GM23338 (cell line): Measurements from ENCODE around the gene IFNL1.

ENCODE experiments used
- CREB1 ChIP-seq: fragments of 250-450 bp; sonication (Bioruptor Pico); IDR thresholded peaks from 2 replicates; pipeline ENCODE4 v1.5.0; 2020; ENCODE audit warnings: low read depth, mild to moderate bottlenecking, moderate library complexity
- EZH2 ChIP-seq: fragments of 200-600 bp; sonication (generic); IDR thresholded peaks from one replicate; pipeline ENCODE4 v1.8.0; 2017; ENCODE audit warnings: antibody characterized with exemption, mild to moderate bottlenecking, low read depth; ENCODE audit not compliant: unreplicated experiment
- EZH2phosphoT487 ChIP-seq: fragments of 200-600 bp; sonication (generic); IDR thresholded peaks from one replicate; pipeline ENCODE4 v1.8.1; 2018; ENCODE audit warnings: antibody characterized with exemption; ENCODE audit not compliant: unreplicated experiment
- JUNB ChIP-seq: IDR thresholded peaks from one replicate; pipeline ENCODE4 v1.6.1; 2016; ENCODE audit warnings: antibody characterized with exemption; ENCODE audit not compliant: unreplicated experiment
- POLR2AphosphoS5 ChIP-seq: IDR thresholded peaks from 2 replicates; pipeline ENCODE4 v1.6.1; 2016; ENCODE audit warnings: antibody characterized with exemption, low read depth
- STAT1 ChIP-seq: IDR thresholded peaks from one replicate; pipeline ENCODE4 v1.6.1; 2016; ENCODE audit warnings: antibody characterized with exemption; ENCODE audit not compliant: unreplicated experiment
- ZNF114 ChIP-seq: fragments of 250-450 bp; sonication (Bioruptor Pico); IDR thresholded peaks from 2 replicates; pipeline ENCODE4 v1.5.0; 2020; ENCODE audit warnings: mild to moderate bottlenecking, moderate library complexity
- ZNF462 ChIP-seq: fragments of 250-450 bp; sonication (Bioruptor Pico); IDR thresholded peaks from 2 replicates; pipeline ENCODE4 v1.5.0; 2020; ENCODE audit warnings: mild to moderate bottlenecking, moderate library complexity
- TF ChIP-seq, protein P1 (sequence below), 2 experiments: fragments of 200-600 bp in 1 of 2; sonication (generic) in 1 of 2; conservative IDR thresholded peaks; 2 replicates each; pipeline versions ENCODE4 v1.5.1 to v1.6.1; 2016 to 2017; ENCODE audit warnings: antibody characterized with exemption in 2 of 2, low read depth in 2 of 2, mild to moderate bottlenecking in 2 of 2, moderate library complexity in 1 of 2
- TF ChIP-seq, protein P2 (sequence below): IDR thresholded peaks from one replicate; pipeline ENCODE4 v1.6.1; 2018; ENCODE audit warnings: antibody characterized with exemption; ENCODE audit not compliant: unreplicated experiment

GRCh38 chr19:39257227-39257626, 39.0 kb upstream of the IFNL1 start:
- TF ChIP-seq, protein P1, sequence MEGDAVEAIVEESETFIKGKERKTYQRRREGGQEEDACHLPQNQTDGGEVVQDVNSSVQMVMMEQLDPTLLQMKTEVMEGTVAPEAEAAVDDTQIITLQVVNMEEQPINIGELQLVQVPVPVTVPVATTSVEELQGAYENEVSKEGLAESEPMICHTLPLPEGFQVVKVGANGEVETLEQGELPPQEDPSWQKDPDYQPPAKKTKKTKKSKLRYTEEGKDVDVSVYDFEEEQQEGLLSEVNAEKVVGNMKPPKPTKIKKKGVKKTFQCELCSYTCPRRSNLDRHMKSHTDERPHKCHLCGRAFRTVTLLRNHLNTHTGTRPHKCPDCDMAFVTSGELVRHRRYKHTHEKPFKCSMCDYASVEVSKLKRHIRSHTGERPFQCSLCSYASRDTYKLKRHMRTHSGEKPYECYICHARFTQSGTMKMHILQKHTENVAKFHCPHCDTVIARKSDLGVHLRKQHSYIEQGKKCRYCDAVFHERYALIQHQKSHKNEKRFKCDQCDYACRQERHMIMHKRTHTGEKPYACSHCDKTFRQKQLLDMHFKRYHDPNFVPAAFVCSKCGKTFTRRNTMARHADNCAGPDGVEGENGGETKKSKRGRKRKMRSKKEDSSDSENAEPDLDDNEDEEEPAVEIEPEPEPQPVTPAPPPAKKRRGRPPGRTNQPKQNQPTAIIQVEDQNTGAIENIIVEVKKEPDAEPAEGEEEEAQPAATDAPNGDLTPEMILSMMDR (conservative IDR thresholded peaks at IDR 0.05; ENCODE audit: low read depth in 2 of 2): no peak
- TF ChIP-seq EZH2: no peak
- no peak for TF ChIP-seq POLR2AphosphoS5
- no peak for TF ChIP-seq EZH2phosphoT487
- TF ChIP-seq ZNF114: no peak
- TF ChIP-seq, protein P2, sequence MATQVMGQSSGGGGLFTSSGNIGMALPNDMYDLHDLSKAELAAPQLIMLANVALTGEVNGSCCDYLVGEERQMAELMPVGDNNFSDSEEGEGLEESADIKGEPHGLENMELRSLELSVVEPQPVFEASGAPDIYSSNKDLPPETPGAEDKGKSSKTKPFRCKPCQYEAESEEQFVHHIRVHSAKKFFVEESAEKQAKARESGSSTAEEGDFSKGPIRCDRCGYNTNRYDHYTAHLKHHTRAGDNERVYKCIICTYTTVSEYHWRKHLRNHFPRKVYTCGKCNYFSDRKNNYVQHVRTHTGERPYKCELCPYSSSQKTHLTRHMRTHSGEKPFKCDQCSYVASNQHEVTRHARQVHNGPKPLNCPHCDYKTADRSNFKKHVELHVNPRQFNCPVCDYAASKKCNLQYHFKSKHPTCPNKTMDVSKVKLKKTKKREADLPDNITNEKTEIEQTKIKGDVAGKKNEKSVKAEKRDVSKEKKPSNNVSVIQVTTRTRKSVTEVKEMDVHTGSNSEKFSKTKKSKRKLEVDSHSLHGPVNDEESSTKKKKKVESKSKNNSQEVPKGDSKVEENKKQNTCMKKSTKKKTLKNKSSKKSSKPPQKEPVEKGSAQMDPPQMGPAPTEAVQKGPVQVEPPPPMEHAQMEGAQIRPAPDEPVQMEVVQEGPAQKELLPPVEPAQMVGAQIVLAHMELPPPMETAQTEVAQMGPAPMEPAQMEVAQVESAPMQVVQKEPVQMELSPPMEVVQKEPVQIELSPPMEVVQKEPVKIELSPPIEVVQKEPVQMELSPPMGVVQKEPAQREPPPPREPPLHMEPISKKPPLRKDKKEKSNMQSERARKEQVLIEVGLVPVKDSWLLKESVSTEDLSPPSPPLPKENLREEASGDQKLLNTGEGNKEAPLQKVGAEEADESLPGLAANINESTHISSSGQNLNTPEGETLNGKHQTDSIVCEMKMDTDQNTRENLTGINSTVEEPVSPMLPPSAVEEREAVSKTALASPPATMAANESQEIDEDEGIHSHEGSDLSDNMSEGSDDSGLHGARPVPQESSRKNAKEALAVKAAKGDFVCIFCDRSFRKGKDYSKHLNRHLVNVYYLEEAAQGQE: no peak
- no peak for TF ChIP-seq STAT1
- TF ChIP-seq CREB1 (CRISPR knock-in tag): no peak
- TF ChIP-seq JUNB: no peak
- no peak for TF ChIP-seq ZNF462 (CRISPR knock-in tag)
